Vagina (tissue), 2 donors: ENCODE results near the gene TCF25.

Experiments used
- CTCF ChIP-seq, 3 experiments: fragments of 450-650 bp in 2 of 3; fragments of 200-600 bp in 1 of 3; sonication (generic) in 1 of 3; IDR thresholded peaks; one replicate each; pipeline ENCODE4 v1.5.1; 2017 to 2019; ENCODE audit warnings: antibody characterized with exemption in 3 of 3, mild to moderate bottlenecking in 2 of 3, moderate library complexity in 2 of 3
- POLR2A ChIP-seq, 2 donors: fragments of 450-650 bp; IDR thresholded peaks; one replicate each; pipeline ENCODE4 v1.6.1; 2017; ENCODE audit warnings: antibody characterized with exemption in 2 of 2, mild to moderate bottlenecking in 2 of 2, moderate library complexity in 2 of 2

- TF ChIP-seq CTCF (IDR thresholded peaks at IDR 0.05) = no peak
- no peak for TF ChIP-seq POLR2A (IDR thresholded peaks at IDR 0.05)
These were observed 25.5 kb upstream of the TCF25 start for GRCh38 chr16:89847940-89848297.
